SU-DHL-6 (cell line): ENCODE results near the gene CHAT.

Experiments used
- H2AFZ ChIP-seq: fragments of 200-600 bp; sonication (generic); 2 replicates; pipeline ENCODE4 v1.6.1; 2014; ENCODE audit warnings: low read depth, mild to moderate bottlenecking, moderate library complexity, mixed read lengths, antibody characterized with exemption, low read length; ENCODE audit not compliant: severe bottlenecking
- H3F3A ChIP-seq: fragments of 200-600 bp; shearing (Covaris generic); 2 replicates; pipeline ENCODE4 v1.6.0; 2016; ENCODE audit warnings: antibody characterized with exemption, mild to moderate bottlenecking; ENCODE audit not compliant: insufficient read depth
- H3K27ac ChIP-seq: fragments of 200-600 bp; sonication (generic); 2 replicates; pipeline ENCODE4 v1.5.1; 2016; ENCODE audit warnings: low read depth, mild to moderate bottlenecking, low read length, moderate library complexity, mixed read lengths
- H3K27me3 ChIP-seq: fragments of 200-600 bp; sonication (generic), shearing (Covaris generic); 2 replicates; pipeline ENCODE4 v1.6.0; 2014; ENCODE audit warnings: mild to moderate bottlenecking, low read length
- H3K36me3 ChIP-seq: fragments of 200-600 bp; sonication (generic); 2 replicates; pipeline ENCODE4 v1.6.1; 2014; ENCODE audit warnings: mild to moderate bottlenecking, low read length, mixed read lengths
- H3K4me2 ChIP-seq: fragments of 300-600, 200-600 bp; shearing (Covaris generic), sonication (generic); 2 replicates; pipeline ENCODE4 v1.6.0; 2014; ENCODE audit warnings: low read length, low read depth, mild to moderate bottlenecking; ENCODE audit not compliant: poor library complexity, severe bottlenecking
- H3K4me3 ChIP-seq: fragments of 200-600 bp; sonication (generic); 2 replicates; pipeline ENCODE4 v1.5.1; 2014; ENCODE audit warnings: antibody characterized with exemption, low read length, mild to moderate bottlenecking, mixed read lengths; ENCODE audit not compliant: insufficient read depth, poor library complexity, severe bottlenecking
- H3K79me2 ChIP-seq: fragments of 200-600 bp; sonication (generic); 2 replicates; pipeline ENCODE4 v1.6.1; 2014; ENCODE audit warnings: mild to moderate bottlenecking, low read length, moderate library complexity; ENCODE audit not compliant: insufficient read depth
- H3K9ac ChIP-seq: fragments of 200-600 bp; sonication (generic); 2 replicates; pipeline ENCODE4 v1.7.0; 2014; ENCODE audit warnings: mild to moderate bottlenecking, low read length
- H3K9me2 ChIP-seq: fragments of 200-600 bp; sonication (generic); replicated peaks from 2 replicates; pipeline ENCODE4 v1.6.1; 2014; ENCODE audit warnings: low read length; ENCODE audit not compliant: insufficient read depth
- H3K9me3 ChIP-seq: fragments of 200-600 bp; sonication (generic); 2 replicates; pipeline ENCODE4 v1.6.1; 2014; ENCODE audit warnings: low read length, mixed read lengths; ENCODE audit not compliant: insufficient read depth
- H4K20me1 ChIP-seq: fragments of 200-600 bp; sonication (generic); 2 replicates; pipeline ENCODE4 v1.6.1; 2014; ENCODE audit warnings: low read depth, mild to moderate bottlenecking, antibody characterized with exemption, low read length, moderate library complexity, mixed read lengths
- CTCF ChIP-seq: fragments of 200-600 bp; sonication (generic); IDR thresholded peaks from one replicate; pipeline ENCODE4 v1.5.1; 2017; ENCODE audit warnings: antibody characterized with exemption, mild to moderate bottlenecking, low read length, moderate library complexity; ENCODE audit not compliant: insufficient read depth, poor library complexity, severe bottlenecking
- EZH2phosphoT487 ChIP-seq: fragments of 200-600 bp; sonication (generic), shearing (Covaris generic); conservative IDR thresholded peaks from 2 replicates; pipeline ENCODE4 v1.6.1; 2018; ENCODE audit warnings: mild to moderate bottlenecking, antibody characterized with exemption, low read length, moderate library complexity, mixed read lengths

Gene CHAT

GRCh38 chr10:49653273-49653929 lies 39.6 kb downstream of the CHAT start:
- Histone ChIP-seq H3K27me3 (no peaks in the 10 kb centered on the region), H3K9ac (no peak overlapping the region), H3K9me2 (no peaks in the 10 kb centered on the region), H3K9me3 (peaks cover under 1% of the 10 kb centered on the region; the same call in 1 of the 2 replicates), H3F3A (no peaks in the 10 kb centered on the region), H3K79me2 (no peaks in the 10 kb centered on the region), H3K36me3 (no peaks in the 10 kb centered on the region), H3K27ac (no peak overlapping the region), H3K4me2 (no peak overlapping the region), H3K4me3 (no peak overlapping the region), H4K20me1 (no peaks in the 10 kb centered on the region), H2AFZ (no peak overlapping the region)
- TF ChIP-seq CTCF: no peak
- TF ChIP-seq EZH2phosphoT487: no peak

GRCh38 chr10:49654036-49654693 lies 40.3 kb downstream of the CHAT start:
- no peak overlapping the region for H2AFZ ChIP-seq
- no peaks in the 10 kb centered on the region for H3K36me3 ChIP-seq

GRCh38 chr10:49655099-49655498 lies 41.3 kb downstream of the CHAT start:
- H3K9me2 ChIP-seq: no peaks in the 10 kb centered on the region
- TF ChIP-seq CTCF (no peak), EZH2phosphoT487 (no peak)
- H3F3A ChIP-seq: no peaks in the 10 kb centered on the region
- no peak overlapping the region for H3K4me3 ChIP-seq
- H3K27ac ChIP-seq: no peak overlapping the region
- H3K36me3 ChIP-seq: no peaks in the 10 kb centered on the region
- no peak overlapping the region for H3K9ac ChIP-seq
- no peak overlapping the region for H3K4me2 ChIP-seq
- H2AFZ ChIP-seq: no peak overlapping the region
- H3K9me3 ChIP-seq: peaks cover 10% of the 10 kb centered on the region; the same call in 1 of the 2 replicates
- H3K27me3 ChIP-seq: no peaks in the 10 kb centered on the region
- no peaks in the 10 kb centered on the region for H3K79me2 ChIP-seq
- no peaks in the 10 kb centered on the region for H4K20me1 ChIP-seq

More at GRCh38 chr10:49654036-49654693, 40.3 kb downstream of the CHAT start:
- H3K27ac ChIP-seq: no peak overlapping the region
- H3K4me3 ChIP-seq: no peak overlapping the region
- no peak overlapping the region for H3K4me2 ChIP-seq
- no peaks in the 10 kb centered on the region for H3F3A ChIP-seq
- H3K79me2 ChIP-seq: no peaks in the 10 kb centered on the region
- H3K27me3 ChIP-seq: no peaks in the 10 kb centered on the region
- no peak for TF ChIP-seq EZH2phosphoT487
- H3K9me3 ChIP-seq: peaks cover 8% of the 10 kb centered on the region; the same call in 1 of the 2 replicates
- no peaks in the 10 kb centered on the region for H4K20me1 ChIP-seq
- H3K9ac ChIP-seq: no peak overlapping the region
- H3K9me2 ChIP-seq: no peaks in the 10 kb centered on the region

- TF ChIP-seq EZH2phosphoT487 (no peak), CTCF (no peak)
- Histone ChIP-seq H3K4me2 (no peak overlapping the region), H3K9me3 (peaks cover 10% of the 10 kb centered on the region; the same call in 1 of the 2 replicates), H3K27ac (no peak overlapping the region), H3K9me2 (no peaks in the 10 kb centered on the region), H3K36me3 (no peaks in the 10 kb centered on the region), H4K20me1 (no peaks in the 10 kb centered on the region), H3K79me2 (no peaks in the 10 kb centered on the region), H3K27me3 (no peaks in the 10 kb centered on the region), H3F3A (no peaks in the 10 kb centered on the region), H3K9ac (no peak overlapping the region), H3K4me3 (no peak overlapping the region), H2AFZ (no peak overlapping the region)
Measured at GRCh38 chr10:49656845-49657493, 43.1 kb downstream of the CHAT start.
